ENCODE results near the gene TMEM51. TPM values are rescaled to one million over a fixed set of nuclear protein-coding genes. Genes with fewer than 3 reads are reported as not detected.

TMEM51 gene
- total and polyA plus RNA-seq, 2 of the 13 experiments (the other 11 are each of a cell fraction or from before 2014, with no cell fraction given), result 12.2 to 22.3 TPM

DNA sequence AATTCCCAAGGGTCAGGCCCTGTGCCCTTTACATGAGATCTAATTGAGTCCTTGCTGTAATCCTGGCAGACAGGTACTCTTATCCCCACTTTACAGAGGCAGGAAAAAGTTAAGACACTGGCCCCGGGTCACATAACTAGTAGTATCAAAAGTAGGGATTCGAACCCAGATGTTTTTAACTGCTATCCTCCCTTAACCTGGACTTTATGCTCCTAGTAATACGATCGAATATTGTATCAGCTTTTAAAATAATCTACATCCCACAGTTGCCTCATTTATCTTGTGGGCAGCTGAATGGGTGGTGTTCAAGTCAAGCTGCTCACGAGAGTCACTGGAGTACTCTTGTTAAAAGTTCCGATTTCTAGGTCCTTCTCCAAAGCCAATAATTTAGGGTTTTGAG, 25.5 kb upstream of the TMEM51 start:
- in situ Hi-C loops (cut with HindIII; ENCODE audit: extremely low pct_ligation_motif_present, low pct_unique_long_range_greater_than_20kb), result loop anchor here (5.0 to 10.0 kb wide), 2 partner anchors 144 to 177 kb away; no protein-coding TSS in a partner anchor
- intact Hi-C loops (cut with micrococcal nuclease; ENCODE audit: unreplicated experiment), result loop anchor here (1.0 to 2.0 kb wide), 5 partner anchors 25 to 176 kb away; partner anchors contain the start of gene TMEM51
- DNase-seq (ENCODE audit: low spot score) (no peak), ATAC-seq (no peak), FAIRE-seq (no peak)
- no peaks in the 10 kb centered on the region for H4K20me1 ChIP-seq (ENCODE audit: insufficient read depth, low read length)
- no peak overlapping the region for H3K4me3 ChIP-seq (replicated peaks in 1 of 3; ENCODE audit: insufficient read depth in 1 of 3, low read depth in 2 of 3, low read length in 3 of 3)
- H3K4me2 ChIP-seq (ENCODE audit: low read depth, low read length), result no peak overlapping the region
- ChIA-PET POLR2A (interaction anchor here (1.2 kb wide), 1 partner anchor 23 kb away, joined by 5 read pairs; no protein-coding TSS in a partner anchor), CTCF (ENCODE audit: low intra/inter-chr PET ratio, low total read pairs) (interaction anchor here (1.7 to 4.4 kb wide), 3 partner anchors 26 to 177 kb away, joined by 10 to 53 read pairs (median 19); partner anchors contain the start of gene TMEM51)
- H3K27me3 ChIP-seq (ENCODE audit: control insufficient read depth in 1 of 2, insufficient read depth in 2 of 2, low read length in 2 of 2), result no peaks in the 10 kb centered on the region
- H3K27ac ChIP-seq (ENCODE audit: extremely low read length, insufficient read depth, low read length), result no peak overlapping the region
- no peak overlapping the region for H3K9ac ChIP-seq (ENCODE audit: insufficient read depth, low read depth, low read length)
- no TSS peak for BruUV-seq (replicated peaks)
- no peaks in the 10 kb centered on the region for H3K4me1 ChIP-seq (ENCODE audit: insufficient read depth, low read length)
- H3K79me2 ChIP-seq (ENCODE audit: insufficient read depth, low read length), result no peaks in the 10 kb centered on the region
- WGBS (ENCODE audit: low lambda C conversion rate), result 52% methylated on average over 6 of the region's 6 CpGs
- H3K9me3 ChIP-seq (ENCODE audit: low read length), result no peaks in the 10 kb centered on the region
- no peak overlapping the region for H2AFZ ChIP-seq (ENCODE audit: low read length)
- H3K36me3 ChIP-seq (replicated peaks in 1 of 2; ENCODE audit: control insufficient read depth in 1 of 2, insufficient read depth in 2 of 2, low read length in 2 of 2), result no peaks in the 10 kb centered on the region
- TF ChIP-seq, protein P1, sequence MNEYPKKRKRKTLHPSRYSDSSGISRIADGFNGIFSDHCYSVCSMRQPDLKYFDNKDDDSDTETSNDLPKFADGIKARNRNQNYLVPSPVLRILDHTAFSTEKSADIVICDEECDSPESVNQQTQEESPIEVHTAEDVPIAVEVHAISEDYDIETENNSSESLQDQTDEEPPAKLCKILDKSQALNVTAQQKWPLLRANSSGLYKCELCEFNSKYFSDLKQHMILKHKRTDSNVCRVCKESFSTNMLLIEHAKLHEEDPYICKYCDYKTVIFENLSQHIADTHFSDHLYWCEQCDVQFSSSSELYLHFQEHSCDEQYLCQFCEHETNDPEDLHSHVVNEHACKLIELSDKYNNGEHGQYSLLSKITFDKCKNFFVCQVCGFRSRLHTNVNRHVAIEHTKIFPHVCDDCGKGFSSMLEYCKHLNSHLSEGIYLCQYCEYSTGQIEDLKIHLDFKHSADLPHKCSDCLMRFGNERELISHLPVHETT (CRISPR knock-in tag; conservative IDR thresholded peaks at IDR 0.05), result no peak
- TF ChIP-seq ZNF569 (CRISPR knock-in tag; IDR thresholded peaks at IDR 0.05; ENCODE audit: borderline replicate concordance) (no peak), ZNF441 (CRISPR knock-in tag; IDR thresholded peaks at IDR 0.05; ENCODE audit: borderline replicate concordance) (no peak), STAT5B (CRISPR knock-in tag; IDR thresholded peaks at IDR 0.05) (no peak), MED1 (CRISPR knock-in tag; IDR thresholded peaks at IDR 0.05) (no peak), BCL6 (CRISPR knock-in tag; IDR thresholded peaks at IDR 0.05) (no peak), SRY (CRISPR knock-in tag; IDR thresholded peaks at IDR 0.05) (no peak), KLF12 (CRISPR knock-in tag; IDR thresholded peaks at IDR 0.05; ENCODE audit: borderline replicate concordance) (no peak)
- TF ChIP-seq, protein P2, sequence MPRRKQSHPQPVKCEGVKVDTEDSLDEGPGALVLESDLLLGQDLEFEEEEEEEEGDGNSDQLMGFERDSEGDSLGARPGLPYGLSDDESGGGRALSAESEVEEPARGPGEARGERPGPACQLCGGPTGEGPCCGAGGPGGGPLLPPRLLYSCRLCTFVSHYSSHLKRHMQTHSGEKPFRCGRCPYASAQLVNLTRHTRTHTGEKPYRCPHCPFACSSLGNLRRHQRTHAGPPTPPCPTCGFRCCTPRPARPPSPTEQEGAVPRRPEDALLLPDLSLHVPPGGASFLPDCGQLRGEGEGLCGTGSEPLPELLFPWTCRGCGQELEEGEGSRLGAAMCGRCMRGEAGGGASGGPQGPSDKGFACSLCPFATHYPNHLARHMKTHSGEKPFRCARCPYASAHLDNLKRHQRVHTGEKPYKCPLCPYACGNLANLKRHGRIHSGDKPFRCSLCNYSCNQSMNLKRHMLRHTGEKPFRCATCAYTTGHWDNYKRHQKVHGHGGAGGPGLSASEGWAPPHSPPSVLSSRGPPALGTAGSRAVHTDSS (CRISPR knock-in tag; conservative IDR thresholded peaks at IDR 0.05), result no peak
- TF ChIP-seq, protein P3, sequence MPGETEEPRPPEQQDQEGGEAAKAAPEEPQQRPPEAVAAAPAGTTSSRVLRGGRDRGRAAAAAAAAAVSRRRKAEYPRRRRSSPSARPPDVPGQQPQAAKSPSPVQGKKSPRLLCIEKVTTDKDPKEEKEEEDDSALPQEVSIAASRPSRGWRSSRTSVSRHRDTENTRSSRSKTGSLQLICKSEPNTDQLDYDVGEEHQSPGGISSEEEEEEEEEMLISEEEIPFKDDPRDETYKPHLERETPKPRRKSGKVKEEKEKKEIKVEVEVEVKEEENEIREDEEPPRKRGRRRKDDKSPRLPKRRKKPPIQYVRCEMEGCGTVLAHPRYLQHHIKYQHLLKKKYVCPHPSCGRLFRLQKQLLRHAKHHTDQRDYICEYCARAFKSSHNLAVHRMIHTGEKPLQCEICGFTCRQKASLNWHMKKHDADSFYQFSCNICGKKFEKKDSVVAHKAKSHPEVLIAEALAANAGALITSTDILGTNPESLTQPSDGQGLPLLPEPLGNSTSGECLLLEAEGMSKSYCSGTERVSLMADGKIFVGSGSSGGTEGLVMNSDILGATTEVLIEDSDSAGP (CRISPR knock-in tag; IDR thresholded peaks at IDR 0.05; ENCODE audit: borderline replicate concordance), result no peak
- TF ChIP-seq, protein P4, sequence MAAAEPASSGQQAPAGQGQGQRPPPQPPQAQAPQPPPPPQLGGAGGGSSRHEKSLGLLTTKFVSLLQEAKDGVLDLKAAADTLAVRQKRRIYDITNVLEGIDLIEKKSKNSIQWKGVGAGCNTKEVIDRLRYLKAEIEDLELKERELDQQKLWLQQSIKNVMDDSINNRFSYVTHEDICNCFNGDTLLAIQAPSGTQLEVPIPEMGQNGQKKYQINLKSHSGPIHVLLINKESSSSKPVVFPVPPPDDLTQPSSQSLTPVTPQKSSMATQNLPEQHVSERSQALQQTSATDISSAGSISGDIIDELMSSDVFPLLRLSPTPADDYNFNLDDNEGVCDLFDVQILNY (CRISPR knock-in tag; conservative IDR thresholded peaks at IDR 0.05), result no peak
- TF ChIP-seq, protein P5, sequence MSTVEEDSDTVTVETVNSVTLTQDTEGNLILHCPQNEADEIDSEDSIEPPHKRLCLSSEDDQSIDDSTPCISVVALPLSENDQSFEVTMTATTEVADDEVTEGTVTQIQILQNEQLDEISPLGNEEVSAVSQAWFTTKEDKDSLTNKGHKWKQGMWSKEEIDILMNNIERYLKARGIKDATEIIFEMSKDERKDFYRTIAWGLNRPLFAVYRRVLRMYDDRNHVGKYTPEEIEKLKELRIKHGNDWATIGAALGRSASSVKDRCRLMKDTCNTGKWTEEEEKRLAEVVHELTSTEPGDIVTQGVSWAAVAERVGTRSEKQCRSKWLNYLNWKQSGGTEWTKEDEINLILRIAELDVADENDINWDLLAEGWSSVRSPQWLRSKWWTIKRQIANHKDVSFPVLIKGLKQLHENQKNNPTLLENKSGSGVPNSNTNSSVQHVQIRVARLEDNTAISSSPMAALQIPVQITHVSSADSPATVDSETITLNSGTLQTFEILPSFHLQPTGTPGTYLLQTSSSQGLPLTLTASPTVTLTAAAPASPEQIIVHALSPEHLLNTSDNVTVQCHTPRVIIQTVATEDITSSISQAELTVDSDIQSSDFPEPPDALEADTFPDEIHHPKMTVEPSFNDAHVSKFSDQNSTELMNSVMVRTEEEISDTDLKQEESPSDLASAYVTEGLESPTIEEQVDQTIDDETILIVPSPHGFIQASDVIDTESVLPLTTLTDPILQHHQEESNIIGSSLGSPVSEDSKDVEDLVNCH (CRISPR knock-in tag; IDR thresholded peaks at IDR 0.05), result no peak
